Naive thymus-derived CD8-positive, alpha-beta T cell (primary cell): Measurements from ENCODE around the gene CASR. TPM values are rescaled to one million over a fixed set of nuclear protein-coding genes. Genes with fewer than 3 reads are reported as not detected.

Experiments
- ATAC-seq, 2 donors: fragments of 150-1000 bp; cut with Tn5 transposase in 1 of 2; sonication (Bioruptor Pico), chemical (Tn5 transposase) in 1 of 2; 1 replicate in 1 of 2; 2 replicates in 1 of 2; pipeline ENCODE4 v1.10.0; 2021; ENCODE audit warnings: mild to moderate bottlenecking in 2 of 2, moderate library complexity in 2 of 2
- POLR2A ChIA-PET: fragments of 350-600 bp; sonication (Branson Sonifier 250); formaldehyde crosslinking; loops from one replicate; lab custom pipeline; 2021; ENCODE audit warnings: antibody characterized with exemption; lab: Charles Lee
- DNase-seq, 10 donors: peaks; one replicate each; pipeline versions ENCODE4 v3.0.0 to v3.0.0-alpha.2; 2020 to 2022
- H3K27ac Mint-ChIP-seq, 10 donors: one replicate each; pipeline ENCODE4 v1.8.0; 2020 to 2022; ENCODE audit warnings: mild to moderate bottlenecking in 10 of 10, mixed read lengths in 10 of 10, moderate library complexity in 4 of 10, inconsistent platforms in 1 of 10
- H3K27me3 Mint-ChIP-seq, 5 donors: one replicate each; pipeline ENCODE4 v1.8.0; 2021 to 2022; ENCODE audit warnings: mixed read lengths in 5 of 5
- H3K36me3 Mint-ChIP-seq, 3 donors: one replicate each; pipeline ENCODE4 v1.8.0; 2020 to 2022; ENCODE audit warnings: mixed read lengths in 3 of 3, mild to moderate bottlenecking in 2 of 3, inconsistent platforms in 1 of 3
- H3K4me1 Mint-ChIP-seq, 4 donors: one replicate each; pipeline ENCODE4 v1.8.0; 2021 to 2022; ENCODE audit warnings: mixed read lengths in 4 of 4
- H3K4me3 Mint-ChIP-seq, 10 donors: one replicate each; pipeline ENCODE4 v1.8.0; 2020 to 2022; ENCODE audit warnings: mild to moderate bottlenecking in 10 of 10, mixed read lengths in 10 of 10, moderate library complexity in 6 of 10, inconsistent platforms in 1 of 10
- H3K9me3 Mint-ChIP-seq, 9 donors: one replicate each; pipeline ENCODE4 v1.8.0; 2020 to 2022; ENCODE audit warnings: mixed read lengths in 9 of 9, mild to moderate bottlenecking in 3 of 9, inconsistent platforms in 1 of 9, moderate library complexity in 1 of 9
- polyA plus RNA-seq, 3 donors: library from polyadenylated mRNA; unstranded; fragments of 300-500 nt; fragmentation: Illumina TruSeq; gene quantifications; one replicate each; pipeline ENCODE4 v1.2.3, GENCODE V29; 2021
- total RNA-seq, 8 experiments: library from RNA in 2 of 8; stranded (reverse) in 2 of 8; gene quantifications; one replicate each; pipeline ENCODE4 v1.2.3 and lab custom pipeline; 2021 to 2026

CASR gene
- total and polyA plus RNA-seq, 5 experiments from 2014 or later, result not detected

GRCh38 chr3:122318620-122319019 lies 135.2 kb downstream of the CASR start:
- no peak overlapping the region for H3K27ac Mint-ChIP-seq
- H3K4me3 Mint-ChIP-seq, result no peak overlapping the region
- ATAC-seq (no peak), DNase-seq (no peak)
- H3K27me3 Mint-ChIP-seq, result peaks cover 1 to 17% (median 7%) of the 10 kb centered on the region in 5 donors
- peaks cover 0 to 16% (median 10%) of the 10 kb centered on the region in 3 donors for H3K36me3 Mint-ChIP-seq
- peaks cover 0 to 30% (median 6%) of the 10 kb centered on the region in 9 donors for H3K9me3 Mint-ChIP-seq
- peaks cover 12 to 24% (median 20%) of the 10 kb centered on the region in 4 donors for H3K4me1 Mint-ChIP-seq
- POLR2A ChIA-PET, result no interaction called here

- H3K4me1 Mint-ChIP-seq, result peaks cover 12 to 24% (median 21%) of the 10 kb centered on the region in 4 donors
- POLR2A ChIA-PET, result interaction anchor here (0.6 to 1.5 kb wide), 3 partner anchors 61 to 64 kb away, joined by 3 to 5 read pairs (median 3); partner anchors contain the start of genes FAM162A and MIX23
- H3K4me3 Mint-ChIP-seq, result peak overlapping the region in 7 of 10 donors; percentile 3 to 70 (median 26)
- peak in 8 of 10 donors; percentile 13 to 70 (median 51) for DNase-seq
- ATAC-seq, result peak; percentile 99 to 100
- peaks cover 0 to 8% (median 2%) of the 10 kb centered on the region in 5 donors for H3K27me3 Mint-ChIP-seq
- peak overlapping the region in 6 of 10 donors; percentile 10 to 66 (median 32) for H3K27ac Mint-ChIP-seq
- H3K36me3 Mint-ChIP-seq, result peaks cover 0 to 16% (median 10%) of the 10 kb centered on the region in 3 donors
- H3K9me3 Mint-ChIP-seq, result peaks cover 0 to 30% (median 6%) of the 10 kb centered on the region in 9 donors
These were observed 138.9 kb downstream of the CASR start for GRCh38 chr3:122322095-122323075.

- H3K27me3 Mint-ChIP-seq, result peaks cover 0 to 2% (median 0%) of the 10 kb centered on the region in 5 donors
- H3K4me3 Mint-ChIP-seq, result peak within 1 kb of the TSS in 1 of 10 donors; percentile 21
- no peaks in the 10 kb centered on the region for H3K36me3 Mint-ChIP-seq
- H3K27ac Mint-ChIP-seq, result no peak within 1 kb of the TSS
- H3K9me3 Mint-ChIP-seq, result peaks cover 0 to 9% (median 0%) of the 10 kb centered on the region in 9 donors
- POLR2A ChIA-PET, result no interaction called here
- DNase-seq (no peak), ATAC-seq (no peak)
- peaks cover 12 to 24% (median 21%) of the 10 kb centered on the region in 4 donors for H3K4me1 Mint-ChIP-seq
These were observed 141.4 kb downstream of the CASR start, which contains the start of gene CSTA for GRCh38 chr3:122324871-122325323. Gene CSTA, plus strand, starts transcription at chr3:122325248. Its CDS starts 45 bp downstream, at chr3:122325293.

- ATAC-seq (no peak), DNase-seq (no peak)
- Mint-ChIP-seq H3K4me3 (peak overlapping the region in 1 of 10 donors; percentile 21), H3K36me3 (no peaks in the 10 kb centered on the region), H3K9me3 (peaks cover 0 to 3% (median 0%) of the 10 kb centered on the region in 9 donors), H3K27ac (no peak overlapping the region), H3K4me1 (peaks cover 12 to 24% (median 21%) of the 10 kb centered on the region in 4 donors), H3K27me3 (peaks cover 0 to 2% (median 0%) of the 10 kb centered on the region in 5 donors)
- POLR2A ChIA-PET, result no interaction called here
These were observed 142.3 kb downstream of the CASR start for GRCh38 chr3:122325769-122326168.

GRCh38 chr3:122331886-122332285 lies 148.4 kb downstream of the CASR start:
- ATAC-seq (no peak), DNase-seq (no peak)
- Mint-ChIP-seq H3K4me3 (no peak overlapping the region), H3K27ac (no peak overlapping the region), H3K36me3 (no peaks in the 10 kb centered on the region), H3K27me3 (peaks cover 5 to 23% (median 9%) of the 10 kb centered on the region in 5 donors), H3K4me1 (no peaks in the 10 kb centered on the region), H3K9me3 (no peaks in the 10 kb centered on the region)
- POLR2A ChIA-PET, result no interaction called here

- peak overlapping the region in 1 of 10 donors; percentile 79 for H3K27ac Mint-ChIP-seq
- H3K4me3 Mint-ChIP-seq, result no peak overlapping the region
- no peaks in the 10 kb centered on the region for H3K4me1 Mint-ChIP-seq
- ATAC-seq (no peak), DNase-seq (no peak)
- POLR2A ChIA-PET, result no interaction called here
- no peaks in the 10 kb centered on the region for H3K36me3 Mint-ChIP-seq
- H3K27me3 Mint-ChIP-seq, result peaks cover 5 to 23% (median 9%) of the 10 kb centered on the region in 5 donors
- no peaks in the 10 kb centered on the region for H3K9me3 Mint-ChIP-seq
These were observed 149.1 kb downstream of the CASR start for GRCh38 chr3:122332551-122332950.

Other genes with a start within 250 kb of the CASR start
- not detected for gene ILDR1, start 161.4 kb upstream of the CASR start, total RNA-seq
- gene ILDR1, start 161.4 kb upstream of the CASR start, polyA plus RNA-seq, result not detected
- gene CD86, start 128.3 kb upstream of the CASR start, total RNA-seq, result under 1 TPM; 0.36 to 0.83 TPM
- under 1 TPM in 1 of 3 donors, not detected in 2; 0.45 TPM for gene CD86, start 128.3 kb upstream of the CASR start, polyA plus RNA-seq
- gene CSTA, start 141.6 kb downstream of the CASR start, total RNA-seq, result not detected
- under 1 TPM in 2 of 3 donors, not detected in 1; 0.26 to 0.29 TPM for gene CSTA, start 141.6 kb downstream of the CASR start, polyA plus RNA-seq
- gene MIX23, start 199.6 kb downstream of the CASR start, total RNA-seq, result 10 to 100 TPM; 22.4 to 35.1 TPM
- 10 to 100 TPM; 17.1 to 28.2 (median 23.5) TPM for gene MIX23, start 199.6 kb downstream of the CASR start, polyA plus RNA-seq
- gene FAM162A, start 200.5 kb downstream of the CASR start, total RNA-seq, result 10 to 100 TPM; 31.3 to 35.8 TPM
- 100 to 1,000 TPM; 114 to 132 (median 131) TPM for gene FAM162A, start 200.5 kb downstream of the CASR start, polyA plus RNA-seq
- gene WDR5B, start 232.4 kb downstream of the CASR start, total RNA-seq, result 10 to 100 TPM; 12.3 to 12.7 TPM
- gene WDR5B, start 232.4 kb downstream of the CASR start, polyA plus RNA-seq, result 1 to 10 TPM; 1.2 to 2.2 (median 1.7) TPM